Measurements from ENCODE around the gene CIDEC. TPM values are rescaled to one million over a fixed set of nuclear protein-coding genes. Genes with fewer than 3 reads are reported as not detected.

Gene CIDEC
- total and polyA plus RNA-seq, 2 of the 13 experiments (the other 11 are each of a cell fraction or from before 2014, with no cell fraction given) = 2.5 to 10.4 TPM

- no TSS peak for BruUV-seq (replicated peaks)
- Histone ChIP-seq H2AFZ (ENCODE audit: low read length) (no peak overlapping the region), H3K4me1 (ENCODE audit: insufficient read depth, low read length) (peaks cover 38% of the 10 kb centered on the region), H3K27me3 (ENCODE audit: control insufficient read depth in 1 of 2, insufficient read depth in 2 of 2, low read length in 2 of 2) (no peaks in the 10 kb centered on the region), H3K27ac (ENCODE audit: extremely low read length, insufficient read depth, low read length) (peak overlapping the region; percentile 90), H3K4me2 (ENCODE audit: low read depth, low read length) (0 out of 2 replicates have a peak overlapping the region, but pooled peaks have one; percentile 8), H3K79me2 (ENCODE audit: insufficient read depth, low read length) (peaks cover 3% of the 10 kb centered on the region), H4K20me1 (ENCODE audit: insufficient read depth, low read length) (no peaks in the 10 kb centered on the region), H3K4me3 (replicated peaks in 1 of 3; ENCODE audit: insufficient read depth in 1 of 3, low read depth in 2 of 3, low read length in 3 of 3) (no peak overlapping the region), H3K9me3 (ENCODE audit: low read length) (no peaks in the 10 kb centered on the region), H3K36me3 (replicated peaks in 1 of 2; ENCODE audit: control insufficient read depth in 1 of 2, insufficient read depth in 2 of 2, low read length in 2 of 2) (peaks cover 5 to 15% of the 10 kb centered on the region in 2 experiments; a peak in 3 of 5 replicates), H3K9ac (ENCODE audit: insufficient read depth, low read depth, low read length) (no peak overlapping the region)
- CTCF ChIA-PET (ENCODE audit: low intra/inter-chr PET ratio, low total read pairs) = interaction anchor here (2.1 kb wide), 1 partner anchor 52 kb away, joined by 14 read pairs; no protein-coding TSS in a partner anchor
- FAIRE-seq (no peak), DNase-seq (ENCODE audit: low spot score) (no peak), ATAC-seq (no peak)
- in situ Hi-C loops (cut with HindIII; ENCODE audit: extremely low pct_ligation_motif_present, low pct_unique_long_range_greater_than_20kb) = no loop called here
- WGBS (ENCODE audit: low lambda C conversion rate) = 73% methylated on average over 1 of the region's 1 CpG
- intact Hi-C loops (cut with micrococcal nuclease; ENCODE audit: unreplicated experiment) = loop anchor here (2.0 kb wide), 1 partner anchor 15 kb away; no protein-coding TSS in a partner anchor
- POLR2A ChIA-PET = interaction anchor here (1.4 to 9.0 kb wide), 4 partner anchors 13 to 49 kb away, joined by 7 to 298 read pairs (median 80); partner anchors contain the start of genes CRELD1 and IL17RE
- TF ChIP-seq SNAI1 (CRISPR knock-in tag; IDR thresholded peaks at IDR 0.05; ENCODE audit: borderline replicate concordance) = no peak
- TF ChIP-seq HOXD1 (CRISPR knock-in tag; IDR thresholded peaks at IDR 0.05) = no peak
- no peak for TF ChIP-seq PHF5A (CRISPR knock-in tag; IDR thresholded peaks at IDR 0.05; ENCODE audit: low read depth, unreplicated experiment)
- no peak for TF ChIP-seq ZBTB46 (CRISPR knock-in tag; IDR thresholded peaks at IDR 0.05; ENCODE audit: borderline replicate concordance)
- TF ChIP-seq ZNF746 (CRISPR knock-in tag; IDR thresholded peaks at IDR 0.05) = no peak
- 0 out of 2 replicates have a peak, but pooled peaks have one; percentile 6 for TF ChIP-seq ZNF879 (CRISPR knock-in tag; IDR thresholded peaks at IDR 0.05)
- TF ChIP-seq ARNT (IDR thresholded peaks at IDR 0.05) = no peak
These were observed 34.0 kb upstream of the CIDEC start for GRCh38 chr3:9914011-9914410.

All from HepG2 (cell line).